ENCODE data around the gene ZFP36L1. TPM values are rescaled to one million over a fixed set of nuclear protein-coding genes. Genes with fewer than 3 reads are reported as not detected.
A peak's percentile ranks its signal among the peaks of the same experiment; 100 is the strongest.

The ZFP36L1 gene
- total RNA-seq, 1 donor from 2014 or later: 1,405 TPM

- intact Hi-C loops (cut with DNase I): no loop called here
- peaks cover 77% of the 10 kb centered on the region for H3K4me1 ChIP-seq
- DNase-seq (ENCODE audit: extremely low spot score in 2 of 2): peak in 1 of 2 donors; percentile 94
- no peaks in the 10 kb centered on the region for H3K9me3 ChIP-seq
- no peak for TF ChIP-seq POLR2AphosphoS5 (IDR thresholded peaks at IDR 0.05; ENCODE audit: insufficient read depth in 1 of 2, low read depth in 1 of 2)
- TF ChIP-seq CTCF (IDR thresholded peaks at IDR 0.05): no peak
- no peak for TF ChIP-seq POLR2A (IDR thresholded peaks at IDR 0.05)
- H3K27ac ChIP-seq: peak overlapping the region; percentile 78
- peaks cover 0 to 6% of the 10 kb centered on the region in 2 donors for H3K36me3 ChIP-seq
- H3K4me3 ChIP-seq: no peak overlapping the region
- no peaks in the 10 kb centered on the region for H3K27me3 ChIP-seq
Measured at GRCh38 chr14:68782091-68782981, 10.5 kb downstream of the ZFP36L1 start.

- Histone ChIP-seq H3K4me1 (peaks cover 67% of the 10 kb centered on the region), H3K36me3 (no peaks in the 10 kb centered on the region), H3K27me3 (no peaks in the 10 kb centered on the region), H3K27ac (peak overlapping the region; percentile 78), H3K4me3 (no peak overlapping the region), H3K9me3 (no peaks in the 10 kb centered on the region)
- DNase-seq (ENCODE audit: extremely low spot score in 2 of 2): peak; percentile 85 to 89
- TF ChIP-seq POLR2AphosphoS5 (IDR thresholded peaks at IDR 0.05; ENCODE audit: insufficient read depth in 1 of 2, low read depth in 1 of 2): peak in 1 of 2 donors; percentile 9
- no peak for TF ChIP-seq CTCF (IDR thresholded peaks at IDR 0.05)
- intact Hi-C loops (cut with DNase I): no loop called here
Measured at GRCh38 chr14:68781161-68782021, 11.5 kb downstream of the ZFP36L1 start.

- TF ChIP-seq POLR2AphosphoS5 (IDR thresholded peaks at IDR 0.05; ENCODE audit: insufficient read depth in 1 of 2, low read depth in 1 of 2) (peak; percentile 55 to 74), POLR2A (IDR thresholded peaks at IDR 0.05) (no peak)
- peak overlapping the region in 1 of 2 donors; percentile 21 for H3K4me3 ChIP-seq
- H3K27me3 ChIP-seq: no peaks in the 10 kb centered on the region
- peak; percentile 85 to 92 for DNase-seq (ENCODE audit: extremely low spot score in 2 of 2)
- H3K9me3 ChIP-seq: no peaks in the 10 kb centered on the region
- peak overlapping the region; percentile 78 for H3K27ac ChIP-seq
- intact Hi-C loops (cut with DNase I): no loop called here
- H3K36me3 ChIP-seq: no peaks in the 10 kb centered on the region
- H3K4me1 ChIP-seq: peaks cover 61% of the 10 kb centered on the region
Measured at GRCh38 chr14:68780358-68781160, 12.3 kb downstream of the ZFP36L1 start.

GRCh38 chr14:68779761-68780323, 13.0 kb downstream of the ZFP36L1 start:
- H3K27me3 ChIP-seq: no peaks in the 10 kb centered on the region
- peak; percentile 72 to 90 for DNase-seq (ENCODE audit: extremely low spot score in 2 of 2)

GRCh38 chr14:68777644-68778043, 15.2 kb downstream of the ZFP36L1 start:
- no peak for TF ChIP-seq POLR2A (IDR thresholded peaks at IDR 0.05)
- no peak for TF ChIP-seq POLR2AphosphoS5 (IDR thresholded peaks at IDR 0.05; ENCODE audit: insufficient read depth in 1 of 2, low read depth in 1 of 2)
- no peak for TF ChIP-seq CTCF (IDR thresholded peaks at IDR 0.05)
- Histone ChIP-seq H3K9me3 (no peaks in the 10 kb centered on the region), H3K4me3 (no peak overlapping the region), H3K4me1 (peaks cover 51% of the 10 kb centered on the region), H3K27ac (no peak overlapping the region), H3K27me3 (no peaks in the 10 kb centered on the region), H3K36me3 (no peaks in the 10 kb centered on the region)
- intact Hi-C loops (cut with DNase I): no loop called here
- DNase-seq (ENCODE audit: extremely low spot score in 2 of 2): peak; percentile 7 to 69

More at GRCh38 chr14:68779761-68780323, 13.0 kb downstream of the ZFP36L1 start:
- intact Hi-C loops (cut with DNase I): no loop called here
- peak overlapping the region in 1 of 2 donors; percentile 21 for H3K4me3 ChIP-seq
- H3K9me3 ChIP-seq: no peaks in the 10 kb centered on the region
- no peak for TF ChIP-seq POLR2A (IDR thresholded peaks at IDR 0.05)
- peak in 1 of 2 donors; percentile 79 for TF ChIP-seq POLR2AphosphoS5 (IDR thresholded peaks at IDR 0.05; ENCODE audit: insufficient read depth in 1 of 2, low read depth in 1 of 2)
- H3K27ac ChIP-seq: peak overlapping the region; percentile 78
- no peaks in the 10 kb centered on the region for H3K36me3 ChIP-seq
- peaks cover 55% of the 10 kb centered on the region for H3K4me1 ChIP-seq

Data from vagina (tissue), 2 donors.